Hepatocyte (in vitro differentiated cells): Measurements from ENCODE around the gene MRPL39. TPM values are rescaled to one million over a fixed set of nuclear protein-coding genes. Genes with fewer than 3 reads are reported as not detected.

Source experiments
- DNase-seq: peaks from one replicate; pipeline ENCODE4 v3.0.0-alpha.2; 2016; ENCODE audit warnings: low spot score
- H2AFZ ChIP-seq: fragments of 200-600 bp; sonication (generic); 2 replicates; pipeline ENCODE4 v1.6.0; 2016; ENCODE audit warnings: antibody characterized with exemption, mild to moderate bottlenecking
- H3K27ac ChIP-seq: fragments of 200-600 bp; sonication (generic); 2 replicates; pipeline ENCODE4 v1.5.1; 2016; ENCODE audit warnings: mild to moderate bottlenecking
- H3K27me3 ChIP-seq: fragments of 200-600 bp; sonication (generic); 2 replicates; pipeline ENCODE4 v1.6.1; 2016
- H3K36me3 ChIP-seq: fragments of 200-600 bp; sonication (generic); replicated peaks from 2 replicates; pipeline ENCODE4 v1.5.1; 2016; ENCODE audit warnings: low read depth; ENCODE audit not compliant: insufficient read depth
- H3K4me1 ChIP-seq: fragments of 200-600 bp; sonication (generic); 2 replicates; pipeline ENCODE4 v1.5.1; 2016; ENCODE audit warnings: mild to moderate bottlenecking, moderate library complexity; ENCODE audit not compliant: insufficient read depth
- H3K4me2 ChIP-seq: fragments of 200-600 bp; sonication (generic); 2 replicates; pipeline ENCODE4 v1.6.0; 2016
- H3K4me3 ChIP-seq: fragments of 200-600 bp; sonication (generic); 2 replicates; pipeline ENCODE4 v1.5.1; 2016; ENCODE audit warnings: mild to moderate bottlenecking
- H3K79me2 ChIP-seq: fragments of 200-600 bp; sonication (generic); 2 replicates; pipeline ENCODE4 v1.6.0; 2017; ENCODE audit warnings: mild to moderate bottlenecking
- H3K9me2 ChIP-seq: fragments of 200-600 bp; sonication (generic); replicated peaks from 2 replicates; pipeline ENCODE4 v1.6.0; 2017; ENCODE audit warnings: mild to moderate bottlenecking; ENCODE audit not compliant: insufficient read depth
- H3K9me3 ChIP-seq: fragments of 200-600 bp; sonication (generic); 2 replicates; pipeline ENCODE4 v1.5.1; 2016; ENCODE audit warnings: low read depth, mild to moderate bottlenecking
- H4K20me1 ChIP-seq: fragments of 200-600 bp; sonication (generic); 2 replicates; pipeline ENCODE4 v1.6.0; 2016; ENCODE audit warnings: mild to moderate bottlenecking; ENCODE audit not compliant: insufficient read depth, poor library complexity, severe bottlenecking
- CTCF ChIP-seq: fragments of 200-600 bp; sonication (generic); IDR thresholded peaks from 2 replicates; pipeline ENCODE4 v1.5.1; 2016; ENCODE audit warnings: antibody characterized with exemption, mild to moderate bottlenecking; ENCODE audit not compliant: poor library complexity
- EZH2 ChIP-seq: fragments of 200-600 bp; sonication (generic); IDR thresholded peaks from 2 replicates; pipeline ENCODE4 v1.6.1; 2016; ENCODE audit warnings: antibody characterized with exemption, mild to moderate bottlenecking, borderline replicate concordance
- EZH2phosphoT487 ChIP-seq: fragments of 200-600 bp; sonication (generic); IDR thresholded peaks from one replicate; pipeline ENCODE4 v1.6.1; 2018; ENCODE audit warnings: antibody characterized with exemption, mild to moderate bottlenecking, low read depth, moderate library complexity; ENCODE audit not compliant: unreplicated experiment, severe bottlenecking
- WGBS: methylation state at CpG from one replicate; pipeline ENCODE4 v1.1.6; 2016; ENCODE audit warnings: low lambda C conversion rate; ENCODE audit errors: missing lambda C conversion rate; 5-methylcytosine and 5-hydroxymethylcytosine counted together
- polyA plus RNA-seq: library from polyadenylated mRNA; unstranded; fragments of >200 nt; fragmentation: Nextera tagmentation; extraction: Ambion mirVana; gene quantifications from 2 replicates; pipeline ENCODE4 v1.2.1, GENCODE V29; 2016
- total RNA-seq: library from RNA; depleted of rRNA; stranded (reverse); fragments of >200 nt; gene quantifications from 2 replicates; pipeline ENCODE4 v1.2.3, GENCODE V29; 2014

Gene MRPL39
- total and polyA plus RNA-seq, 2 experiments from 2014 or later: 27.4 to 43.0 TPM

- Histone ChIP-seq H3K27me3 (no peaks in the 10 kb centered on the region), H3K79me2 (no peaks in the 10 kb centered on the region), H3K36me3 (no peaks in the 10 kb centered on the region), H3K9me3 (no peaks in the 10 kb centered on the region), H3K4me3 (no peak overlapping the region), H2AFZ (no peak overlapping the region), H3K4me2 (no peak overlapping the region), H3K4me1 (peaks cover 4% of the 10 kb centered on the region), H3K9me2 (no peaks in the 10 kb centered on the region), H3K27ac (no peak overlapping the region), H4K20me1 (no peaks in the 10 kb centered on the region)
- TF ChIP-seq EZH2phosphoT487 (no peak), EZH2 (no peak), CTCF (no peak)
- DNase-seq: no peak
- WGBS: 93% methylated on average over 11 of the region's 11 CpGs
Observed at GRCh38 chr21:25550352-25551120, 56.7 kb downstream of the MRPL39 start.

- Histone ChIP-seq H3K4me3 (no peak overlapping the region), H4K20me1 (no peaks in the 10 kb centered on the region), H3K9me2 (no peaks in the 10 kb centered on the region), H3K27ac (no peak overlapping the region), H2AFZ (no peak overlapping the region), H3K36me3 (no peaks in the 10 kb centered on the region), H3K79me2 (no peaks in the 10 kb centered on the region), H3K9me3 (peaks cover 7% of the 10 kb centered on the region), H3K4me1 (no peaks in the 10 kb centered on the region), H3K4me2 (no peak overlapping the region), H3K27me3 (no peaks in the 10 kb centered on the region)
- no peak for DNase-seq
- TF ChIP-seq CTCF (no peak), EZH2phosphoT487 (no peak), EZH2 (no peak)
- 83% methylated on average over 2 of the region's 2 CpGs for WGBS
Observed at GRCh38 chr21:25541042-25541441, 66.2 kb downstream of the MRPL39 start.

DNA sequence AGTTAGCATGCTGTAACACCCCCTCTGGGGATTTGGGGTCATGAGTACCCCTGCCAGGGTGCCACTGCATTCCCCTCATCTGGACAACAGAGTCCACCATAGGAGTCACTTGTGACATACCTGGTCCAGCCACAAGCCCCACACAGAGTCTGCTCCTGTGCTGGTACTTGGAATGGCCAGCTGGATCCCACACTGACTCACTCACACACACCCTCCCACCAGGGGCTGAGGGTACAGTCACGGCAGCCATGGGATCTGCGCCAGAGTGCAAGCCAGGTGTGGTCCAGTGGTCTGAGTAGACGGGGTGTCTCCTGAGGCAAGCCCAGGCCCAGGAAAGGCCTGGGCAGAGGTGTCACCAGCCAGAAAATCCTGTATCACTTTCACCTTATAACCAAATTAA, 67.7 kb downstream of the MRPL39 start:
- no peaks in the 10 kb centered on the region for H3K79me2 ChIP-seq
- H3K27me3 ChIP-seq: no peaks in the 10 kb centered on the region
- H3K9me3 ChIP-seq: peaks cover 7% of the 10 kb centered on the region
- no peaks in the 10 kb centered on the region for H3K9me2 ChIP-seq
- WGBS: 82% methylated on average over 3 of the region's 3 CpGs
- H3K4me3 ChIP-seq: no peak overlapping the region
- no peak overlapping the region for H2AFZ ChIP-seq
- no peak overlapping the region for H3K4me2 ChIP-seq
- H3K4me1 ChIP-seq: no peaks in the 10 kb centered on the region
- TF ChIP-seq EZH2 (no peak), CTCF (no peak), EZH2phosphoT487 (no peak)
- H4K20me1 ChIP-seq: no peaks in the 10 kb centered on the region
- DNase-seq: no peak
- H3K36me3 ChIP-seq: no peaks in the 10 kb centered on the region
- no peak overlapping the region for H3K27ac ChIP-seq
